ENCODE results near the gene TRAPPC3L. TPM values are rescaled to one million over a fixed set of nuclear protein-coding genes. Genes with fewer than 3 reads are reported as not detected.

The TRAPPC3L gene
- total and polyA plus RNA-seq, 12 donors: 0.03 to 0.26 (median 0.22) TPM; not detected in 4

- 77 to 85% methylated on average over 2 of the region's 2 CpGs for WGBS, 2 donors
- ATAC-seq: no peak
- intact Hi-C loops (cut with DNase I): loop anchor here in 3 of 10 donors (2.0 kb wide), 2 partner anchors 13 to 15 kb away; no protein-coding TSS in a partner anchor
Observed at GRCh38 chr6:116513224-116513875, 32.1 kb downstream of the TRAPPC3L start.

GRCh38 chr6:116512734-116513133, 32.8 kb downstream of the TRAPPC3L start:
- Histone ChIP-seq H3K27me3 (no peaks in the 10 kb centered on the region), H3K9me3 (peaks cover 0 to 14% (median 0%) of the 10 kb centered on the region in 11 donors), H3K4me3 (peak overlapping the region; percentile 27 to 60 (median 52)), H3K27ac (peak overlapping the region; percentile 76 to 92 (median 86)), H3K4me1 (peaks cover 0 to 24% (median 14%) of the 10 kb centered on the region in 9 donors), H3K36me3 (peaks cover 0 to 25% (median 6%) of the 10 kb centered on the region in 9 donors)
- ATAC-seq: peak in 6 of 8 donors; percentile 42 to 58 (median 48)
- intact Hi-C loops (cut with DNase I): loop anchor here in 3 of 10 donors (2.0 kb wide), 2 partner anchors 14 to 16 kb away; no protein-coding TSS in a partner anchor
- no peak for DNase-seq
- TF ChIP-seq CTCF (IDR thresholded peaks at IDR 0.05): no peak

More at GRCh38 chr6:116513224-116513875, 32.1 kb downstream of the TRAPPC3L start:
- H3K4me1 ChIP-seq: peaks cover 0 to 24% (median 14%) of the 10 kb centered on the region in 9 donors
- TF ChIP-seq CTCF (IDR thresholded peaks at IDR 0.05): no peak
- H3K9me3 ChIP-seq: peaks cover 0 to 13% (median 0%) of the 10 kb centered on the region in 11 donors
- peaks cover 0 to 31% (median 6%) of the 10 kb centered on the region in 9 donors for H3K36me3 ChIP-seq
- no peak for DNase-seq
- no peaks in the 10 kb centered on the region for H3K27me3 ChIP-seq
- H3K27ac ChIP-seq: peak overlapping the region in 6 of 10 donors; percentile 76 to 92 (median 86)
- H3K4me3 ChIP-seq: peak overlapping the region in 9 of 10 donors; percentile 37 to 60 (median 56)

- ATAC-seq: peak in 6 of 8 donors; percentile 40 to 85 (median 63)
- 37 to 39% methylated on average over 4 of the region's 4 CpGs for WGBS, 2 donors
- intact Hi-C loops (cut with DNase I): loop anchor here in 3 of 10 donors (2.0 kb wide), 2 partner anchors 15 to 17 kb away; no protein-coding TSS in a partner anchor
Observed at GRCh38 chr6:116512111-116512559, 33.3 kb downstream of the TRAPPC3L start.

More at GRCh38 chr6:116512111-116512559, 33.3 kb downstream of the TRAPPC3L start:
- Histone ChIP-seq H3K27ac (peak overlapping the region; percentile 76 to 92 (median 86)), H3K36me3 (peaks cover 0 to 19% (median 6%) of the 10 kb centered on the region in 9 donors), H3K4me3 (peak overlapping the region; percentile 27 to 60 (median 52)), H3K9me3 (peaks cover 0 to 14% (median 0%) of the 10 kb centered on the region in 11 donors), H3K27me3 (no peaks in the 10 kb centered on the region), H3K4me1 (peaks cover 0 to 24% (median 14%) of the 10 kb centered on the region in 9 donors)
- TF ChIP-seq CTCF (IDR thresholded peaks at IDR 0.05): no peak
- no peak for DNase-seq

Data from heart right ventricle (tissue), 16 donors.